ENCODE data around the gene LRP1B.

The LRP1B gene

GRCh38 chr2:141835103-141835502 lies 295.7 kb downstream of the LRP1B start:
- no peak for TF ChIP-seq CREB1 (IDR thresholded peaks at IDR 0.05; ENCODE audit: low read depth)
- TF ChIP-seq ZBTB7A (IDR thresholded peaks at IDR 0.05; ENCODE audit: low read depth), result no peak
- no peak for TF ChIP-seq FOXM1 (IDR thresholded peaks at IDR 0.05; ENCODE audit: borderline replicate concordance, low read depth)
- no peak for TF ChIP-seq TEAD4 (IDR thresholded peaks at IDR 0.05)
- no peak for TF ChIP-seq EP300 (IDR thresholded peaks at IDR 0.05; ENCODE audit: borderline replicate concordance)
- TF ChIP-seq EGR1 (IDR thresholded peaks at IDR 0.05), result no peak
- TF ChIP-seq TCF12 (IDR thresholded peaks at IDR 0.05; ENCODE audit: low read depth), result no peak
- no peak for TF ChIP-seq CEBPB (IDR thresholded peaks at IDR 0.05)
- no peak for TF ChIP-seq YY1 (IDR thresholded peaks at IDR 0.05; ENCODE audit: low read depth)
- no peak for TF ChIP-seq RAD21 (IDR thresholded peaks at IDR 0.05; ENCODE audit: low read depth)
- TF ChIP-seq REST (IDR thresholded peaks at IDR 0.05; ENCODE audit: low read depth), result no peak
- TF ChIP-seq TAF1 (IDR thresholded peaks at IDR 0.05; ENCODE audit: low read depth), result no peak
- TF ChIP-seq MAX (IDR thresholded peaks at IDR 0.05), result no peak
- TF ChIP-seq USF1 (IDR thresholded peaks at IDR 0.05), result no peak
- TF ChIP-seq NFIC (IDR thresholded peaks at IDR 0.05), result no peak

GRCh38 chr2:141828761-141829160 lies 302.1 kb downstream of the LRP1B start:
- no peak for TF ChIP-seq TAF1 (IDR thresholded peaks at IDR 0.05; ENCODE audit: low read depth)
- TF ChIP-seq CREB1 (IDR thresholded peaks at IDR 0.05; ENCODE audit: low read depth), result no peak
- no peak for TF ChIP-seq YY1 (IDR thresholded peaks at IDR 0.05; ENCODE audit: low read depth)
- TF ChIP-seq MAX (IDR thresholded peaks at IDR 0.05), result no peak
- no peak for TF ChIP-seq EGR1 (IDR thresholded peaks at IDR 0.05)
- no peak for TF ChIP-seq CEBPB (IDR thresholded peaks at IDR 0.05)
- TF ChIP-seq RAD21 (IDR thresholded peaks at IDR 0.05; ENCODE audit: low read depth), result no peak
- no peak for TF ChIP-seq TEAD4 (IDR thresholded peaks at IDR 0.05)
- no peak for TF ChIP-seq REST (IDR thresholded peaks at IDR 0.05; ENCODE audit: low read depth)
- TF ChIP-seq ZBTB7A (IDR thresholded peaks at IDR 0.05; ENCODE audit: low read depth), result no peak
- no peak for TF ChIP-seq TCF12 (IDR thresholded peaks at IDR 0.05; ENCODE audit: low read depth)
- TF ChIP-seq EP300 (IDR thresholded peaks at IDR 0.05; ENCODE audit: borderline replicate concordance), result no peak

GRCh38 chr2:141824790-141825189 lies 306.0 kb downstream of the LRP1B start:
- TF ChIP-seq EGR1 (IDR thresholded peaks at IDR 0.05) (no peak), TAF1 (IDR thresholded peaks at IDR 0.05; ENCODE audit: low read depth) (no peak), MAX (IDR thresholded peaks at IDR 0.05) (no peak)

- no peak for TF ChIP-seq CREB1 (IDR thresholded peaks at IDR 0.05; ENCODE audit: low read depth)
- TF ChIP-seq EGR1 (IDR thresholded peaks at IDR 0.05), result no peak
- TF ChIP-seq FOXM1 (IDR thresholded peaks at IDR 0.05; ENCODE audit: borderline replicate concordance, low read depth), result no peak
- TF ChIP-seq MAX (IDR thresholded peaks at IDR 0.05), result no peak
- TF ChIP-seq RAD21 (IDR thresholded peaks at IDR 0.05; ENCODE audit: low read depth), result no peak
- no peak for TF ChIP-seq EP300 (IDR thresholded peaks at IDR 0.05; ENCODE audit: borderline replicate concordance)
- TF ChIP-seq YY1 (IDR thresholded peaks at IDR 0.05; ENCODE audit: low read depth), result no peak
- no peak for TF ChIP-seq USF1 (IDR thresholded peaks at IDR 0.05)
- TF ChIP-seq TEAD4 (IDR thresholded peaks at IDR 0.05), result no peak
- no peak for TF ChIP-seq NFIC (IDR thresholded peaks at IDR 0.05)
- TF ChIP-seq TCF12 (IDR thresholded peaks at IDR 0.05; ENCODE audit: low read depth), result no peak
- TF ChIP-seq TAF1 (IDR thresholded peaks at IDR 0.05; ENCODE audit: low read depth), result no peak
- TF ChIP-seq REST (IDR thresholded peaks at IDR 0.05; ENCODE audit: low read depth), result no peak
- TF ChIP-seq CEBPB (IDR thresholded peaks at IDR 0.05), result no peak
- no peak for TF ChIP-seq ZBTB7A (IDR thresholded peaks at IDR 0.05; ENCODE audit: low read depth)
Observed at GRCh38 chr2:141820893-141821292, 309.9 kb downstream of the LRP1B start.

Measured in Ishikawa (cell line).